ENCODE measurements around the gene CALHM3.

- TF ChIP-seq ZNF674 (CRISPR knock-in tag; IDR thresholded peaks at IDR 0.05; ENCODE audit: low read depth): no peak
- no peak for TF ChIP-seq CTCF (CRISPR knock-in tag; IDR thresholded peaks at IDR 0.05)
- no peak for TF ChIP-seq ESRRA (CRISPR knock-in tag; IDR thresholded peaks at IDR 0.05; ENCODE audit: low read depth)
- TF ChIP-seq KDM5B (CRISPR knock-in tag; IDR thresholded peaks at IDR 0.05; ENCODE audit: borderline replicate concordance): no peak
- no peak for TF ChIP-seq REXO4 (CRISPR knock-in tag; IDR thresholded peaks at IDR 0.05; ENCODE audit: borderline replicate concordance)
- TF ChIP-seq ZNF530 (CRISPR knock-in tag; IDR thresholded peaks at IDR 0.05; ENCODE audit: low read depth): no peak
- no peak for TF ChIP-seq EZH2 (conservative IDR thresholded peaks at IDR 0.05; ENCODE audit: low read depth, low read length)
- TF ChIP-seq POLR2AphosphoS5 (IDR thresholded peaks at IDR 0.05; ENCODE audit: low read depth, low read length): no peak
Observed at GRCh38 chr10:103428989-103429643, 49.9 kb downstream of the CALHM3 start.
